ENCODE measurements around the gene FBXW7. TPM values are rescaled to one million over a fixed set of nuclear protein-coding genes. Genes with fewer than 3 reads are reported as not detected.

Gene FBXW7
- total and polyA plus RNA-seq, 2 of the 8 experiments (the other 6 are each of a cell fraction or from before 2014, with no cell fraction given) = 6.0 to 26.7 TPM

- Histone ChIP-seq H3K4me1 (replicated peaks in 1 of 4; ENCODE audit: control insufficient read depth in 3 of 4, insufficient read depth in 4 of 4, low read length in 3 of 4) (no peaks in the 10 kb centered on the region; a peak in 1 of 7 replicates), H2BK15ac (ENCODE audit: low read length) (no peak overlapping the region), H2BK12ac (ENCODE audit: low read depth, low read length) (no peak overlapping the region), H3K4me2 (ENCODE audit: insufficient read depth in 1 of 2, low read depth in 2 of 2, low read length in 2 of 2) (no peak overlapping the region), H2AFZ (ENCODE audit: low read length) (no peak overlapping the region), H3K56ac (replicated peaks; ENCODE audit: insufficient read length, low read depth, low read length) (no peak overlapping the region), H2AK5ac (ENCODE audit: low read depth, low read length) (no peak overlapping the region), H4K20me1 (replicated peaks in 1 of 2; ENCODE audit: control insufficient read depth in 1 of 2, insufficient read depth in 2 of 2, low read length in 2 of 2) (peaks cover 0 to 4% of the 10 kb centered on the region in 2 experiments), H2BK20ac (ENCODE audit: low read length) (no peak overlapping the region), H4K8ac (ENCODE audit: extremely low read depth, insufficient read depth, low read length) (no peak overlapping the region), H3K27ac (ENCODE audit: low read depth, low read length) (no peak overlapping the region), H3K4ac (replicated peaks; ENCODE audit: insufficient read length, low read depth, low read length) (no peak overlapping the region), H3K9ac (replicated peaks in 1 of 4; ENCODE audit: extremely low read depth in 1 of 4, low read depth in 3 of 4, low read length in 3 of 4) (no peak overlapping the region), H4K5ac (ENCODE audit: insufficient read length, low read depth, low read length) (no peak overlapping the region), H3K4me3 (ENCODE audit: extremely low read depth in 1 of 4, insufficient read depth in 2 of 4, low read depth in 3 of 4, low read length in 4 of 4) (no peak overlapping the region), H3K14ac (ENCODE audit: insufficient read length) (no peak overlapping the region), H3K79me1 (ENCODE audit: low read depth, low read length) (no peaks in the 10 kb centered on the region), H3K9me3 (ENCODE audit: insufficient read depth in 2 of 2, low read depth in 1 of 2, low read length in 1 of 2) (no peaks in the 10 kb centered on the region), H3K23me2 (ENCODE audit: low read depth, low read length) (no peaks in the 10 kb centered on the region), H3K27me3 (replicated peaks in 1 of 4; ENCODE audit: control insufficient read depth in 3 of 4, extremely low read depth in 1 of 4, insufficient read depth in 3 of 4, low read length in 3 of 4) (no peaks in the 10 kb centered on the region), H3K18ac (ENCODE audit: extremely low read depth, low read length) (no peak overlapping the region), H3K23ac (ENCODE audit: insufficient read length) (no peak overlapping the region), H4K91ac (replicated peaks; ENCODE audit: insufficient read length, low read length) (no peak overlapping the region), H3K36me3 (ENCODE audit: control insufficient read depth in 2 of 4, insufficient read depth in 4 of 4, low read length in 3 of 4) (no peaks in the 10 kb centered on the region), H2BK5ac (ENCODE audit: low read depth, low read length) (no peak overlapping the region), H3K79me2 (ENCODE audit: control insufficient read depth in 1 of 2, insufficient read depth in 2 of 2, low read length in 2 of 2) (peaks cover 0 to 89% of the 10 kb centered on the region in 2 experiments; a peak in 2 of 4 replicates), H2BK120ac (replicated peaks; ENCODE audit: low read depth, low read length) (no peak overlapping the region)
- ChIA-PET CTCF (ENCODE audit: partially characterized antibody) (interaction anchor here (1.1 to 2.6 kb wide), 5 partner anchors 9 to 153 kb away, joined by 3 to 12 read pairs (median 3); partner anchors contain the start of gene FBXW7), POLR2A (ENCODE audit: partially characterized antibody) (interaction anchor here (0.9 to 5.5 kb wide), 2 partner anchors 13 to 82 kb away, joined by 3 to 28 read pairs; partner anchors contain the start of gene FBXW7)
- 97% methylated on average over 2 of the region's 2 CpGs; no CpG with 5 or more reads in 1 of the 2 experiments for WGBS, 2 experiments (ENCODE audit: extremely low coverage in 1 of 2, insufficient coverage in 1 of 2, insufficient read length in 1 of 2, insufficient replicate concordance in 2 of 2, low coverage in 1 of 2, low lambda C conversion rate in 2 of 2, missing lambda C conversion rate in 1 of 2)
- DNase-seq (ENCODE audit: low read depth in 1 of 2, low spot score in 2 of 2) (no peak), FAIRE-seq (no peak)
- TF ChIP-seq BACH1 (IDR thresholded peaks at IDR 0.05; ENCODE audit: low read length) = no peak
These were observed 13.1 kb downstream of the FBXW7 start for GRCh38 chr4:152522754-152523153.
